ENCODE measurements around the gene IDI2. TPM values are rescaled to one million over a fixed set of nuclear protein-coding genes. Genes with fewer than 3 reads are reported as not detected.

Gene IDI2
- total RNA-seq, 2 experiments from 2014 or later: not detected

DNA sequence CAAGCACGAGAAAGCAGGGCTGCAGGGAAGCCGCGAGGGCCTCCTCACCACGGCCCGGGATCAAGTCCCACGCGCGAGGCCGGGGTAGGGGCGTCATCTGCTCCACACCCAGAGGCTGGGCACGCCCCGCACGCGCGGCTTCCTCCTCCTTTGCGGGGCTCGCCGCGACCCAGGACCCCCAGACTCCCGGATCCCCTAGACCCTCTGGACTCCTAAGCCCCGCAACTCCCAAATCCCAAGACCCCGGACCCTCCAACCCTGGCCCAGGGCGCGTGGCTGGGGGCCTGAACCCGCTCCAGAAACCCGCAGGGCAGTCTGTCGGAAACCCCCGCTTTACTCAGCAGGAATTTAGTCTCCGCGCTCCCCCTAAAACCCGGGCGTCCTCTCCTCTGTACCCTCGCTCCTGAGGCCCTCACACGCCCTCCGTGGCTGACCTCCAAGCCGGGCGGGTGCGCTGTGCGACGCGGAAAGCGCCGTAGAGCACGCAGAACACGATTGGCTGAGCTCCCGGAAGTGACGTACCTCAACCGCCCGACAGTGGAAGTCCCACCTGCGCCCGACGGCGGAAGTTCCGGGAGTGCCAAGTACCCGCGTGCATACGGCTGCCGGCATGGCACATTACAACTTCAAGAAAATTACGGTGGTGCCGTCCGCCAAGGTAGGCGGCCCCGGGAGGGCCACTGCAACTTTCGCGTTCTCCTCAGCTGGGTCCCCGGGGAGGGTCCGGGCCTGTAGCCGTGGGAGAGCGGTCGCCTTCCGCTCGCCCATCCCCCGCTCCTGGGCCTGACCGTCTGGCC lies 37.6 kb downstream of the IDI2 start, which contains the start of gene GTPBP4:
TSS of gene GTPBP4 (plus strand) at position 565 of the 797 bp plus-strand sequence. CDS start at position 611, 46 bp downstream.
- peaks cover 10% of the 10 kb centered on the region for H3K36me3 ChIP-seq (ENCODE audit: insufficient read depth, low read length)
- Mint-ChIP-seq H3K4me1 (ENCODE audit: low read depth) (peaks cover 46% of the 10 kb centered on the region), H3K27ac (peak within 1 kb of the TSS; percentile 99), H3K27me3 (no peaks in the 10 kb centered on the region), H3K36me3 (ENCODE audit: low read depth) (peaks cover 39% of the 10 kb centered on the region), H3K4me3 (peak within 1 kb of the TSS; percentile 100), H3K9me3 (no peaks in the 10 kb centered on the region)
- H3K4me3 ChIP-seq (ENCODE audit: low read length): peak within 1 kb of the TSS; percentile 85
- H3K27me3 ChIP-seq (ENCODE audit: control insufficient read depth in 1 of 2, insufficient read depth in 2 of 2, low read length in 2 of 2): no peaks in the 10 kb centered on the region
- DNase-seq (peak; percentile 90 to 99 (median 96)), ATAC-seq (ENCODE audit: poor library complexity) (peak; percentile 94)
- TF ChIP-seq, protein P1, sequence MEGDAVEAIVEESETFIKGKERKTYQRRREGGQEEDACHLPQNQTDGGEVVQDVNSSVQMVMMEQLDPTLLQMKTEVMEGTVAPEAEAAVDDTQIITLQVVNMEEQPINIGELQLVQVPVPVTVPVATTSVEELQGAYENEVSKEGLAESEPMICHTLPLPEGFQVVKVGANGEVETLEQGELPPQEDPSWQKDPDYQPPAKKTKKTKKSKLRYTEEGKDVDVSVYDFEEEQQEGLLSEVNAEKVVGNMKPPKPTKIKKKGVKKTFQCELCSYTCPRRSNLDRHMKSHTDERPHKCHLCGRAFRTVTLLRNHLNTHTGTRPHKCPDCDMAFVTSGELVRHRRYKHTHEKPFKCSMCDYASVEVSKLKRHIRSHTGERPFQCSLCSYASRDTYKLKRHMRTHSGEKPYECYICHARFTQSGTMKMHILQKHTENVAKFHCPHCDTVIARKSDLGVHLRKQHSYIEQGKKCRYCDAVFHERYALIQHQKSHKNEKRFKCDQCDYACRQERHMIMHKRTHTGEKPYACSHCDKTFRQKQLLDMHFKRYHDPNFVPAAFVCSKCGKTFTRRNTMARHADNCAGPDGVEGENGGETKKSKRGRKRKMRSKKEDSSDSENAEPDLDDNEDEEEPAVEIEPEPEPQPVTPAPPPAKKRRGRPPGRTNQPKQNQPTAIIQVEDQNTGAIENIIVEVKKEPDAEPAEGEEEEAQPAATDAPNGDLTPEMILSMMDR (IDR thresholded peaks at IDR 0.05): peak; percentile 12
- intact Hi-C loops (cut with DNase I, micrococcal nuclease): loop anchor here (1.0 to 5.0 kb wide), 6 partner anchors 57 to 856 kb away; partner anchors contain the start of genes IDI1 (in 2 of the 2), LARP4B (in 2 of the 2) and WDR37 (in 1 of the 2)
- POLR2A ChIA-PET: interaction anchor here (0.6 to 2.9 kb wide), 6 partner anchors 10 to 68 kb away, joined by 3 to 21 read pairs (median 6); partner anchors contain the start of genes IDI1, LARP4B and WDR37
- H3K27ac ChIP-seq (ENCODE audit: low read depth in 1 of 2, low read length in 2 of 2): peak within 1 kb of the TSS; percentile 73 to 74
- H3K4me1 ChIP-seq (ENCODE audit: insufficient read depth, low read length): peaks cover 23% of the 10 kb centered on the region
- CTCF ChIA-PET: interaction anchor here (0.6 to 2.1 kb wide), 9 partner anchors 44 to 122 kb away, joined by 3 to 7 read pairs (median 3); partner anchors contain the start of genes IDI1, LARP4B and WDR37
- no peaks in the 10 kb centered on the region for H3K9me3 ChIP-seq (ENCODE audit: control insufficient read depth in 1 of 2, insufficient read depth in 1 of 2, low read length in 2 of 2)

DNA sequence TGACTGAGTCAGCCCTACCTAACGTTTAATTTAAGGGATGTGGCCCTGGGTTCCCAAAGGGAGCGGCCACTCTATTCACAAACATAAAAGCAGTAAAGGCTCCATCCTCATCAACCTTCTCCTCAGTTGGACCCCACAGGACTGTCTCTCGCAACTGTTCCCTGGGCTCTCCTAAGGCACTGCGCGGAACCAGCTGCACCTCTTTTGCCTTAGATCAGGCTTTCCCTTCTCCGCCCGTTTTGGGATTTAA lies 38.1 kb downstream of the IDI2 start:
- no peaks in the 10 kb centered on the region for H3K9me3 Mint-ChIP-seq
- Histone ChIP-seq H3K27ac (ENCODE audit: low read depth in 1 of 2, low read length in 2 of 2) (peak overlapping the region in 1 of 2 donors; percentile 73), H3K27me3 (ENCODE audit: control insufficient read depth in 1 of 2, insufficient read depth in 2 of 2, low read length in 2 of 2) (no peaks in the 10 kb centered on the region), H3K4me3 (ENCODE audit: low read length) (peak overlapping the region; percentile 85), H3K9me3 (ENCODE audit: control insufficient read depth in 1 of 2, insufficient read depth in 1 of 2, low read length in 2 of 2) (no peaks in the 10 kb centered on the region), H3K4me1 (ENCODE audit: insufficient read depth, low read length) (peaks cover 23% of the 10 kb centered on the region), H3K36me3 (ENCODE audit: insufficient read depth, low read length) (peaks cover 5% of the 10 kb centered on the region)
- H3K27ac Mint-ChIP-seq: peak overlapping the region; percentile 99
- ChIA-PET CTCF (interaction anchor here (0.7 to 2.1 kb wide), 2 partner anchors 57 to 122 kb away, joined by 3 to 7 read pairs; no protein-coding TSS in a partner anchor), POLR2A (interaction anchor here (0.9 to 2.9 kb wide), 5 partner anchors 9 to 68 kb away, joined by 3 to 21 read pairs (median 3); partner anchors contain the start of genes IDI1, LARP4B and WDR37)
- ATAC-seq (ENCODE audit: poor library complexity): no peak
- peaks cover 34% of the 10 kb centered on the region for H3K36me3 Mint-ChIP-seq (ENCODE audit: low read depth)
- H3K4me3 Mint-ChIP-seq: peak overlapping the region; percentile 100
- intact Hi-C loops (cut with DNase I, micrococcal nuclease): loop anchor here (2.0 to 5.0 kb wide), 3 partner anchors 57 to 855 kb away; partner anchors contain the start of gene LARP4B (in 1 of the 2)
- TF ChIP-seq, protein P1 (IDR thresholded peaks at IDR 0.05): no peak
- no peak for DNase-seq
- no peaks in the 10 kb centered on the region for H3K27me3 Mint-ChIP-seq
- H3K4me1 Mint-ChIP-seq (ENCODE audit: low read depth): peaks cover 46% of the 10 kb centered on the region

DNA sequence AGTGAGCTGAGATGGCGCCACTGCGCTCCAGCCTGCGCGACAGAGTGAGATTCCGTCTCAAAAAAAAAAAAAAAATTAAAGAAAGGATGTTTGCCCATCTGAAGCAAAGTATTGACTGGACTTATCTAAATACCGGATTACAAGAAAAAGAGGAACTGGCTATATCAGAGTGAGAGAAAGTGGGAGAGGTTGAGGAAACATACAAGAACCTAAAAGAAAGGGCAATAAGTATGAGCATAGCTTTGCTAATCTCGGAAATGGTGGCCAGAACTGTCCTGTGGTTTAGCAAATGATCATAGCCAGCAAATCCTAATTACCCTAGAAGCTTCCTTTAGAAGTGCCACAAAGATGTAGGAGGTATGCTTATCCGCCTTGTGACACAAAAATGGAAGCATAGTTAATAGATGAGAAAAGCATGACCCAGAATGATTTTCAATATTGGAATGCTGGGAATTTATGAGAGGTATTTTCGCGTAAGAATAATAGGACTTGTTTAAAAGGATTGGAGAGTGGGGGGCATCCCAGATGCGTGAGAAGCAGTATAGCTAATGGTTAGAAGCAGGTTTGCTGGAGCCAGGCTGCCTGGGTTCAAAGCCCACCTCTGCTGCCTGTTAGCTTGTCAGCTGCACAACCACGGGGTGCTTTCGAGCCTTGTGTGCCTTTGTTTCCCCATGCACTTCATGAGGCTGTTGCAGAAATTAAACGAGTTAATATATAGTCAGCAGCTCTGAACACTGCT lies 38.6 kb downstream of the IDI2 start:
- peaks cover 2% of the 10 kb centered on the region for H3K36me3 ChIP-seq (ENCODE audit: insufficient read depth, low read length)
- DNase-seq: no peak

More for the DNA sequence above, 38.6 kb downstream of the IDI2 start:
- Histone ChIP-seq H3K9me3 (ENCODE audit: control insufficient read depth in 1 of 2, insufficient read depth in 1 of 2, low read length in 2 of 2) (no peaks in the 10 kb centered on the region), H3K4me1 (ENCODE audit: insufficient read depth, low read length) (peaks cover 23% of the 10 kb centered on the region), H3K4me3 (ENCODE audit: low read length) (peak overlapping the region; percentile 85), H3K27me3 (ENCODE audit: control insufficient read depth in 1 of 2, insufficient read depth in 2 of 2, low read length in 2 of 2) (no peaks in the 10 kb centered on the region), H3K27ac (ENCODE audit: low read depth in 1 of 2, low read length in 2 of 2) (no peak overlapping the region)
- ATAC-seq (ENCODE audit: poor library complexity): no peak
- Mint-ChIP-seq H3K4me1 (ENCODE audit: low read depth) (peaks cover 46% of the 10 kb centered on the region), H3K9me3 (no peaks in the 10 kb centered on the region), H3K27me3 (no peaks in the 10 kb centered on the region), H3K4me3 (peak overlapping the region; percentile 100), H3K36me3 (ENCODE audit: low read depth) (peaks cover 31% of the 10 kb centered on the region), H3K27ac (peak overlapping the region; percentile 99)
- TF ChIP-seq, protein P1 (IDR thresholded peaks at IDR 0.05): no peak
- POLR2A ChIA-PET: interaction anchor here (0.9 to 2.9 kb wide), 3 partner anchors 9 to 62 kb away, joined by 3 to 21 read pairs (median 3); partner anchors contain the start of genes IDI1 and LARP4B
- CTCF ChIA-PET: interaction anchor here (2.1 kb wide), 1 partner anchor 57 kb away, joined by 7 read pairs; no protein-coding TSS in a partner anchor
- intact Hi-C loops (cut with DNase I, micrococcal nuclease): loop anchor here (2.0 to 5.0 kb wide), 3 partner anchors 56 to 855 kb away; partner anchors contain the start of gene LARP4B (in 1 of the 2)

Data from CD4-positive, alpha-beta T cell (primary cell).